ENCODE measurements around the gene DDX11.
"Not testable (repeated sequence)": the region's sequence is repeated elsewhere in the genome, so short reads cannot be mapped to it uniquely, and the experiment has no call there.

DNA sequence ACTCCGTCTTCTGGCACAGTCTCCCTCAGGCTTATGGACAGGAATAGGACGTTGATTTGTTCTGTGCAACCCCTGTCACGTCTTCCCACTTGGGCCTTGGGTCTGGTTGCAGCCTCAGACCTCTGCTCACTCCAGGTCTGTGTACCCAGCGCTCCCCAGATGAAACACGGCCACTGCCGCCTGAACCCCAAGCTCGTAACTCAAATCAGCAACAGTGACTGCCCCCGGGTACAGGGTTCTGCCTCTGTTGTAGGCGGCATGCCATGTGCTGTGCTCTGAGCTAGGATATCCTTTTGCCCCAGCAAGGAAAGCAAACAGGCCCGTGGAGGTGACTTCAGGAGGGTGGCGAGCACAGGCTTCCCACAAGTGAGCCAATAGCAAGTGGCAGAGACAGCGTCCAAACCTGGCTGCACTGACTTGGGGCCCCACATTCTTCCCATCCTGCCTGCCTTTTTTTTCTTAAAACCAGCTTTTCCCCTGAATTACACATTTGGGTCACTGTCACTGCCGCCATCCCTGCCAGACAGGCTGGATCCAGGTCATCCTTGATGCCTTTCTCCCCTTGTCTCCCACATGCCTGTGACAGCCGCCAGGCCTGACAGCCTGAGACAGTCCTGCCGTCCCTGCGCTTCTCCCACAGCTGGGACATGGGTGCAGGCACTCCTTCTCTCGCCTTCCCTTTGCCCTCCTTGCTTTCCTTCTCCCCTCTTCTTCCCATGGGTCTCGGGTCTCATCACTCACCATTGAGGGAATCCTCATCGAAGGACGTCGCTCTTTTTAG lies 21.6 kb downstream of the DDX11 start:
- TF ChIP-seq, protein P1, sequence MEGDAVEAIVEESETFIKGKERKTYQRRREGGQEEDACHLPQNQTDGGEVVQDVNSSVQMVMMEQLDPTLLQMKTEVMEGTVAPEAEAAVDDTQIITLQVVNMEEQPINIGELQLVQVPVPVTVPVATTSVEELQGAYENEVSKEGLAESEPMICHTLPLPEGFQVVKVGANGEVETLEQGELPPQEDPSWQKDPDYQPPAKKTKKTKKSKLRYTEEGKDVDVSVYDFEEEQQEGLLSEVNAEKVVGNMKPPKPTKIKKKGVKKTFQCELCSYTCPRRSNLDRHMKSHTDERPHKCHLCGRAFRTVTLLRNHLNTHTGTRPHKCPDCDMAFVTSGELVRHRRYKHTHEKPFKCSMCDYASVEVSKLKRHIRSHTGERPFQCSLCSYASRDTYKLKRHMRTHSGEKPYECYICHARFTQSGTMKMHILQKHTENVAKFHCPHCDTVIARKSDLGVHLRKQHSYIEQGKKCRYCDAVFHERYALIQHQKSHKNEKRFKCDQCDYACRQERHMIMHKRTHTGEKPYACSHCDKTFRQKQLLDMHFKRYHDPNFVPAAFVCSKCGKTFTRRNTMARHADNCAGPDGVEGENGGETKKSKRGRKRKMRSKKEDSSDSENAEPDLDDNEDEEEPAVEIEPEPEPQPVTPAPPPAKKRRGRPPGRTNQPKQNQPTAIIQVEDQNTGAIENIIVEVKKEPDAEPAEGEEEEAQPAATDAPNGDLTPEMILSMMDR (conservative IDR thresholded peaks at IDR 0.05; ENCODE audit: low read depth, low read length) = not testable (repeated sequence)
- not testable (repeated sequence) for TF ChIP-seq POLR2A (IDR thresholded peaks at IDR 0.05; ENCODE audit: low read depth, low read length); FOS (IDR thresholded peaks at IDR 0.05; ENCODE audit: low read depth, low read length); RFX5 (IDR thresholded peaks at IDR 0.05; ENCODE audit: low read depth, low read length); RCOR1 (IDR thresholded peaks at IDR 0.05; ENCODE audit: insufficient replicate concordance, low read length); SMC3 (IDR thresholded peaks at IDR 0.05; ENCODE audit: low read depth, low read length); MAFK (IDR thresholded peaks at IDR 0.05; ENCODE audit: low read depth, low read length); MXI1 (IDR thresholded peaks at IDR 0.05; ENCODE audit: borderline replicate concordance, low read depth, low read length); BHLHE40 (IDR thresholded peaks at IDR 0.05; ENCODE audit: low read depth, low read length); CEBPB (IDR thresholded peaks at IDR 0.05; ENCODE audit: low read depth, low read length); RAD21 (IDR thresholded peaks at IDR 0.05; ENCODE audit: low read length); MAZ (IDR thresholded peaks at IDR 0.05; ENCODE audit: borderline replicate concordance, low read depth, low read length)
- TF ChIP-seq, protein P2, sequence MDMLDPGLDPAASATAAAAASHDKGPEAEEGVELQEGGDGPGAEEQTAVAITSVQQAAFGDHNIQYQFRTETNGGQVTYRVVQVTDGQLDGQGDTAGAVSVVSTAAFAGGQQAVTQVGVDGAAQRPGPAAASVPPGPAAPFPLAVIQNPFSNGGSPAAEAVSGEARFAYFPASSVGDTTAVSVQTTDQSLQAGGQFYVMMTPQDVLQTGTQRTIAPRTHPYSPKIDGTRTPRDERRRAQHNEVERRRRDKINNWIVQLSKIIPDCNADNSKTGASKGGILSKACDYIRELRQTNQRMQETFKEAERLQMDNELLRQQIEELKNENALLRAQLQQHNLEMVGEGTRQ (IDR thresholded peaks at IDR 0.05; ENCODE audit: low read depth, low read length) = not testable (repeated sequence)
- TF ChIP-seq, protein P3, sequence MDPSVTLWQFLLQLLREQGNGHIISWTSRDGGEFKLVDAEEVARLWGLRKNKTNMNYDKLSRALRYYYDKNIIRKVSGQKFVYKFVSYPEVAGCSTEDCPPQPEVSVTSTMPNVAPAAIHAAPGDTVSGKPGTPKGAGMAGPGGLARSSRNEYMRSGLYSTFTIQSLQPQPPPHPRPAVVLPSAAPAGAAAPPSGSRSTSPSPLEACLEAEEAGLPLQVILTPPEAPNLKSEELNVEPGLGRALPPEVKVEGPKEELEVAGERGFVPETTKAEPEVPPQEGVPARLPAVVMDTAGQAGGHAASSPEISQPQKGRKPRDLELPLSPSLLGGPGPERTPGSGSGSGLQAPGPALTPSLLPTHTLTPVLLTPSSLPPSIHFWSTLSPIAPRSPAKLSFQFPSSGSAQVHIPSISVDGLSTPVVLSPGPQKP (IDR thresholded peaks at IDR 0.05; ENCODE audit: borderline replicate concordance, low read depth, low read length) = not testable (repeated sequence)

All from IMR-90 (cell line).